HUES64 (cell line): ENCODE results near the gene SNX9.

Source experiments
- H3K27ac ChIP-seq: 2 replicates; pipeline ENCODE4 v1.7.0; 2013; ENCODE audit warnings: low read depth, low read length, inconsistent platforms
- H3K27me3 ChIP-seq: 2 replicates; pipeline ENCODE4 v1.6.1; 2013; ENCODE audit warnings: mild to moderate bottlenecking, low read length; ENCODE audit not compliant: insufficient read depth
- H3K36me3 ChIP-seq: 2 replicates; pipeline ENCODE4 v1.6.1; 2013; ENCODE audit warnings: mild to moderate bottlenecking, low read length; ENCODE audit not compliant: insufficient read depth
- H3K4me1 ChIP-seq: 2 replicates; pipeline ENCODE4 v1.6.1; 2013; ENCODE audit warnings: mild to moderate bottlenecking, low read length, moderate library complexity; ENCODE audit not compliant: insufficient read depth
- H3K4me3 ChIP-seq: 2 replicates; pipeline ENCODE4 v1.5.1; 2013; ENCODE audit warnings: mild to moderate bottlenecking, low read length, moderate library complexity
- H3K9ac ChIP-seq: 2 replicates; pipeline ENCODE4 v1.6.1; 2013; ENCODE audit warnings: mild to moderate bottlenecking, low read depth, low read length
- H3K9me3 ChIP-seq: 2 replicates; pipeline ENCODE4 v1.6.1; 2013; ENCODE audit warnings: low read depth, low read length; ENCODE audit not compliant: insufficient read depth
- WGBS: fragments of 150-250, 120-280 bp; methylation state at CpG from one replicate; pipeline ENCODE4 v1.1.7; 2013; ENCODE audit warnings: missing lambda C conversion rate; 5-methylcytosine and 5-hydroxymethylcytosine counted together

SNX9 gene

GRCh38 chr6:157977176-157977804 is 154.2 kb downstream of the SNX9 start:
- H3K9ac ChIP-seq, result no peak overlapping the region
- no peak overlapping the region for H3K4me3 ChIP-seq
- WGBS, result 92% methylated on average over 10 of the region's 10 CpGs

GRCh38 chr6:157978021-157978783 is 155.2 kb downstream of the SNX9 start:
- Histone ChIP-seq H3K36me3 (no peaks in the 10 kb centered on the region), H3K9ac (no peak overlapping the region)
- 90% methylated on average over 16 of the region's 16 CpGs for WGBS

More at GRCh38 chr6:157977176-157977804, 154.2 kb downstream of the SNX9 start:
- Histone ChIP-seq H3K4me1 (no peaks in the 10 kb centered on the region; the same call in 1 of the 2 replicates), H3K27ac (no peak overlapping the region), H3K9me3 (no peaks in the 10 kb centered on the region), H3K27me3 (peaks cover 18% of the 10 kb centered on the region), H3K36me3 (no peaks in the 10 kb centered on the region)

DNA sequence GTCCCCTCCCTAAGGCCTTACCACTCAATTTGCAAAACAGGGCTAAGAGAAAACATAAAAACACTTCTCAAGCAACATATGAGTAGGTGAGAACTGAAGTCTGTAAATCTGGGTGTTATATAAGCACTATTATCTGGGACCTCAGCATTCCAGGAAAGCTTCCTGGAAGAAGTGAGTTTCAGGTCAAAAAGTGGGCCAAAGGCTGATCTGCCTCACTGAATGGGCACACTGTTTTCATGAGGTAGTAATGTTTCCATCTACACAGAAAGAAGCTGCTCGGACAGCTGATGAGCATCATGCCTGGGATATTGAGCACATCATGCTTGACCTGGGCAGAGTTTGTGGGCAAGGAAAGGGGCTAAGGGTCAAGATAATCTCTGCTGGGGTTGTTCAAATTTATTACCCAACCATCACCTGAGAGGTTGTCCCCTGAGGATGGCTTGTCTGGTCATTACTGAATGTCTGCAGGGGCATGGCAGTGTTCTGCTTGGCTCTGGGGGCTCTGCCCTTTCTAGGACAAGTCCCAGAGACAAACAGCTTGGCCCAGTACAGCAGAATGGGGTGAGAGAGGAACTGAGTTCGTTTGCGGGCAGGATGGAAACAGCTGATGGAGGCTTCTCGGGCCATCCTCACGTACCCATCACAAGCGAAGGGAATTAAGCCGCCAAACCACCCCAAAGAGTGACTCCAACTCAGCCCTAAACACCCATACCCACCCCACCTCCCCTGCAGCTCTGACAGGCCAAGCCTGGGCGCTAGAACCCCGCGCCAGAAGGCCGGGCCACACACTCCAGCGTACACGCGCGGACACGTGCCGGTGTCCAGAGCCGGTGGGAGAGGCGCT is 157.5 kb downstream of the SNX9 start:
- Histone ChIP-seq H3K27ac (peak overlapping the region; percentile 54; the same call in 1 of the 2 replicates), H3K4me1 (peaks cover 19% of the 10 kb centered on the region), H3K36me3 (no peaks in the 10 kb centered on the region), H3K9me3 (no peaks in the 10 kb centered on the region), H3K27me3 (peaks cover 24% of the 10 kb centered on the region), H3K9ac (peak overlapping the region; percentile 88; the same call in 1 of the 2 replicates), H3K4me3 (peak overlapping the region; percentile 70)
- 89% methylated on average over 19 of the region's 19 CpGs for WGBS

More at GRCh38 chr6:157978021-157978783, 155.2 kb downstream of the SNX9 start:
- no peak overlapping the region for H3K27ac ChIP-seq
- H3K4me1 ChIP-seq, result peaks cover 9% of the 10 kb centered on the region
- H3K27me3 ChIP-seq, result peaks cover 24% of the 10 kb centered on the region
- no peak overlapping the region for H3K4me3 ChIP-seq
- H3K9me3 ChIP-seq, result no peaks in the 10 kb centered on the region

GRCh38 chr6:157981132-157981394 is 158.0 kb downstream of the SNX9 start:
- Histone ChIP-seq H3K9ac (peak overlapping the region; percentile 88), H3K4me1 (peaks cover 25% of the 10 kb centered on the region), H3K4me3 (peak overlapping the region; percentile 70), H3K9me3 (no peaks in the 10 kb centered on the region), H3K27me3 (peaks cover 24% of the 10 kb centered on the region), H3K36me3 (no peaks in the 10 kb centered on the region), H3K27ac (peak overlapping the region; percentile 54; the same call in 1 of the 2 replicates)
- WGBS, result 27% methylated on average over 24 of the region's 24 CpGs

DNA sequence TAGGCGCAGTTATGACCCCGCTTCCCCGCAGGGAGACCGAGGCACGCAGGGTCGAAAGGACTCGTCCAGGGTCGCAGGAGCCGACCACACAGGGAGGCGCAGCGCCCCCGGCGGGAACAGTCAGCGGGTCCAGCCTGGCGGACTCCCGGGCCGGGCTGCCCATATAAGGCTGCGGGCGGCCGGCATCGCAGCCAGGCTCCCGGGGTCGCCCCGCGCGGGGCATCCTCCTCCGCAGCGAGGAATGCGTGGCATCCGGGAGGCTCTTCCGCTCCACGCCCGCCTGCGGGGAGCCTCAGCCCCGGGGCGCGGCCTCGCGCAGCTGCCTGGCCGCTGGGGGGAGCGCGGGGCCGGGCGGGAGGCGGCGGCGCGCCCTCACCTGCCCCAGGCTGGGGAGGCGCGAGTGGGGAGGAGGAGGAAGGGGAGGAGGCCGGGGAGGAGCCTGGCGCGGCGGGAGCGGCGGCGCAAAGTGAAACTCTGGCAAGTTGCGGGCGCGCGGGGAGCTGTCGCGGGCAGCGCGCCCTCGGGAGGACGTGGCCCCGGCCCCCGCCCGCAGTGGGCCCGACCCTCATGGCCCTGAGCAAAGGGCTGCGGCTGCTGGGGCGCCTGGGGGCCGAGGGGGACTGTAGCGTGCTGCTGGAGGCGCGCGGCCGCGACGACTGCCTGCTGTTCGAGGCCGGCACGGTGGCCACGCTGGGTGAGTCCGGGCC is 158.5 kb downstream of the SNX9 start, which contains the start of gene SYNJ2:
SYNJ2 (plus strand) TSS at position 469 of the 707 bp plus-strand sequence; CDS start at position 568, 99 bp downstream.
- peak within 1 kb of the TSS; percentile 84 for H3K27ac ChIP-seq

DNA sequence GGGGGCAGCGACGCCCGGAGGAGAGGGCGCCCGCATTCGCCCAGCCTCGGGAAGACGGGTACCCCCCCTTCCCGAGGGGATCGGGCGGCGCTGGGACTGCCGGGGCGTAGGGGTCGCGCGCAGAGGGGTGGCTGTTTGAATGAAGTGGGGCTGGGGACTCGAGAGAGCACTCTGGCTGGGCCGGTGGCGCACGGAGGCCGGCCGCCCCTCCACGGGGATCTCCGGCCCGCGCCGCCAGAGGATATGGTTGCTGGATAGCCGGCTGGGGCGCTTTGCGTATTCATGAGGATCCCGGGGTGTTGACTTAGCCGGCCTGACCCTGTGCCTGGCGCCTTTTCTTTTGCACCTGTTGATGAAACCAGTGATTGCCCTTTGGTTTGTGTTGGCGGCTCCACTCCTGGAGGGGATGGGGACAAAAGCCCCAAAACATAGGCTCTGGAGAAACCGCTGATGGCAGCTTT is 159.1 kb downstream of the SNX9 start:
- Histone ChIP-seq H3K36me3 (no peaks in the 10 kb centered on the region), H3K4me1 (peaks cover 26% of the 10 kb centered on the region), H3K9ac (peak overlapping the region; percentile 88), H3K27me3 (peaks cover 24% of the 10 kb centered on the region), H3K27ac (peak overlapping the region; percentile 84), H3K4me3 (peak overlapping the region; percentile 70), H3K9me3 (no peaks in the 10 kb centered on the region)
- 2% methylated on average over 36 of the region's 36 CpGs for WGBS

More for the DNA sequence above, 158.5 kb downstream of the SNX9 start, which contains the start of gene SYNJ2:
- 1% methylated on average over 86 of the region's 86 CpGs for WGBS
- H3K9me3 ChIP-seq, result no peaks in the 10 kb centered on the region
- H3K27me3 ChIP-seq, result peaks cover 24% of the 10 kb centered on the region
- H3K4me3 ChIP-seq, result peak within 1 kb of the TSS; percentile 70
- H3K36me3 ChIP-seq, result no peaks in the 10 kb centered on the region
- peaks cover 26% of the 10 kb centered on the region for H3K4me1 ChIP-seq
- H3K9ac ChIP-seq, result peak within 1 kb of the TSS; percentile 88

GRCh38 chr6:157982563-157983405 is 159.7 kb downstream of the SNX9 start:
- Histone ChIP-seq H3K9me3 (no peaks in the 10 kb centered on the region), H3K4me1 (peaks cover 28% of the 10 kb centered on the region), H3K36me3 (no peaks in the 10 kb centered on the region), H3K27ac (peak overlapping the region; percentile 84), H3K27me3 (peaks cover 24% of the 10 kb centered on the region), H3K4me3 (peak overlapping the region; percentile 70), H3K9ac (peak overlapping the region; percentile 88)
- 61% methylated on average over 17 of the region's 17 CpGs for WGBS

DNA sequence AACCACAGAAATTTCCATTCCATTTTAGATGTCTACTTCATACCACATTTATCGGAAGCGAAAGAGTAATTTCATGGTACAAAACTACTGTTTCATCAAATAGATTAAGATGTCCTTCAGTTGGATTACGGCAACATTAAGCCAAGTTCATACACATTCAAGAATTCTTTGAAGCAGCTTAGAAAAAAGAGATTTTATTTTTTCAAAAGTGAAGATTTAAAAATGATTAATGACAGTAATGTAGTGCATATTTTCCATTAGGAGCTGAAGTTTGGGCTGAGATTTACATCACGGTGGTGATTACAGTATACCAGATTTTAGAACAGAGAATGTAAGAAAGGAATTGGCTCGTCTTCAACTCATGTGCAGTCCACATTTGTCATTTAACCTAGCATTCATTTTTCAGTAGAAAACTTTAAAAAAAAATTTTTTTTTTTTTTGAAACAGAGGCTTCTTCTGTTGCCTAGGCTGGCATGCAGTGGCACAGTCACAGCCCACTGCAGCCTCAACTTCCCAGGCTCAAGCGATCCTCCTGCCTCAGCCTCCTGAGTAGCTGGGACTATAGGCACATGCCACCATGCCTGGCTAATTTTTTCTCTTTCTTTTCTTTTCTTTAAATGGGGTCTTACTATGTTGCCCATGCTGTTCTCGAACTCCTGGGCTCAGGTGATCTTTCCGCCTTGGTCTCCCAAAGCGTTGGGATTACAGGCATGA is 160.5 kb downstream of the SNX9 start:
- no peaks in the 10 kb centered on the region for H3K36me3 ChIP-seq
- H3K27me3 ChIP-seq, result peaks cover 24% of the 10 kb centered on the region
- H3K4me3 ChIP-seq, result no peak overlapping the region
- WGBS, result 95% methylated on average over 9 of the region's 9 CpGs
- H3K9ac ChIP-seq, result no peak overlapping the region
- peaks cover 29% of the 10 kb centered on the region for H3K4me1 ChIP-seq
- H3K9me3 ChIP-seq, result no peaks in the 10 kb centered on the region
- H3K27ac ChIP-seq, result no peak overlapping the region

GRCh38 chr6:157984128-157984527 is 161.1 kb downstream of the SNX9 start:
- Histone ChIP-seq H3K9ac (no peak overlapping the region), H3K27ac (no peak overlapping the region), H3K36me3 (no peaks in the 10 kb centered on the region), H3K4me3 (no peak overlapping the region), H3K4me1 (peaks cover 29% of the 10 kb centered on the region), H3K27me3 (peaks cover 24% of the 10 kb centered on the region), H3K9me3 (no peaks in the 10 kb centered on the region)
- WGBS, result 92% methylated on average over 4 of the region's 4 CpGs
